AG04450 (cell line): ENCODE results near the gene UPF2. TPM values are rescaled to one million over a fixed set of nuclear protein-coding genes. Genes with fewer than 3 reads are reported as not detected.

Experiments used
- CTCF ChIA-PET: fragments of 300-600, 350-600 bp; formaldehyde crosslinking; extraction: SDS; loops from one replicate; lab custom pipeline; 2022; ENCODE audit warnings: antibody characterized with exemption, inconsistent platforms; lab: Charles Lee
- POLR2A ChIA-PET: fragments of 350-600 bp; formaldehyde crosslinking; extraction: SDS; loops from one replicate; lab custom pipeline; 2021; ENCODE audit warnings: antibody characterized with exemption, inconsistent platforms; lab: Yijun Ruan, JAX
- DNase-seq: peaks from one replicate; pipeline ENCODE4 v3.0.0-alpha.2; 2011; ENCODE audit warnings: low read depth, low spot score
- H3K27ac ChIP-seq: one replicate; pipeline ENCODE4 v1.5.1; 2012; ENCODE audit warnings: low read depth, low read length, control low read depth
- H3K27me3 ChIP-seq: one replicate; pipeline ENCODE4 v1.6.0; 2012; ENCODE audit warnings: low read length; ENCODE audit not compliant: control insufficient read depth, insufficient read depth
- H3K4me3 ChIP-seq: 2 replicates; pipeline ENCODE4 v1.5.1; 2011; ENCODE audit warnings: mild to moderate bottlenecking, low read depth, low read length, control low read depth
- H3K9me3 ChIP-seq: 2 replicates; pipeline ENCODE4 v1.5.1; 2012; ENCODE audit warnings: low read length; ENCODE audit not compliant: control insufficient read depth, insufficient read depth
- polyA plus RNA-seq: library from polyadenylated mRNA; depleted of rRNA; stranded (reverse); fragments of >200 nt; gene quantifications from 2 replicates; pipeline ENCODE4 v1.2.3, GENCODE V29; 2011; rRNA removed
- small RNA-seq: library from RNA; depleted of rRNA; stranded (forward); fragments of <200 nt; gene quantifications from one replicate; pipeline ENCODE3, GENCODE V24; 2012; ENCODE audit warnings: low read depth; ENCODE audit not compliant: insufficient read length
- TF ChIP-seq, protein P1 (sequence below): IDR thresholded peaks from 2 replicates; pipeline ENCODE4 v1.5.1; 2011; ENCODE audit warnings: low read depth, low read length, control low read depth, inconsistent platforms

UPF2 gene
- polyA plus RNA-seq, 1 experiment, result 18.4 TPM

DNA sequence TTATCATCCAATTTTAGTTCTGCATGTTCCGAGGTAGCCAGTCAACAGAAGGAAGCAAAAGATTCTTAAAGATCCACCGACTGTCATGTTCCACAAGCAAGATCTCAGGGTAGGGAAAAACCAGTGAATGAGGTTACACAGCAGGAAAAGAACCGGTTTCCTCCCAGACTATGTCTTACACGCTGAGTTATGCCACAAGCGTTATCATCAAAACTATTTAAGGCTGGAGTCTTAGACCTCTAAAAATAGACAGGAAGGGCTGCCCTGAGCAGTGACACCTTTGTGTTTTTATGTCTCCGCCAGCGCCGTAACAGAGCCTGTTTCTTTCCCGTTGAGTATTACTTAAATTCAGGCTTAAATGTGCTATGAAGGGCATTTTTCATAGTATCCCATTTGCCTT is 171.1 kb downstream of the UPF2 start:
- CTCF ChIA-PET, result interaction anchor here (0.6 to 1.0 kb wide), 2 partner anchors 52 to 173 kb away, joined by 3 read pairs; no protein-coding TSS in a partner anchor
- Histone ChIP-seq H3K27ac (no peak overlapping the region), H3K4me3 (no peak overlapping the region), H3K9me3 (no peaks in the 10 kb centered on the region; the same call in 1 of the 2 replicates), H3K27me3 (peaks cover 13% of the 10 kb centered on the region)
- no peak for DNase-seq
- POLR2A ChIA-PET, result no interaction called here
- TF ChIP-seq, protein P1, sequence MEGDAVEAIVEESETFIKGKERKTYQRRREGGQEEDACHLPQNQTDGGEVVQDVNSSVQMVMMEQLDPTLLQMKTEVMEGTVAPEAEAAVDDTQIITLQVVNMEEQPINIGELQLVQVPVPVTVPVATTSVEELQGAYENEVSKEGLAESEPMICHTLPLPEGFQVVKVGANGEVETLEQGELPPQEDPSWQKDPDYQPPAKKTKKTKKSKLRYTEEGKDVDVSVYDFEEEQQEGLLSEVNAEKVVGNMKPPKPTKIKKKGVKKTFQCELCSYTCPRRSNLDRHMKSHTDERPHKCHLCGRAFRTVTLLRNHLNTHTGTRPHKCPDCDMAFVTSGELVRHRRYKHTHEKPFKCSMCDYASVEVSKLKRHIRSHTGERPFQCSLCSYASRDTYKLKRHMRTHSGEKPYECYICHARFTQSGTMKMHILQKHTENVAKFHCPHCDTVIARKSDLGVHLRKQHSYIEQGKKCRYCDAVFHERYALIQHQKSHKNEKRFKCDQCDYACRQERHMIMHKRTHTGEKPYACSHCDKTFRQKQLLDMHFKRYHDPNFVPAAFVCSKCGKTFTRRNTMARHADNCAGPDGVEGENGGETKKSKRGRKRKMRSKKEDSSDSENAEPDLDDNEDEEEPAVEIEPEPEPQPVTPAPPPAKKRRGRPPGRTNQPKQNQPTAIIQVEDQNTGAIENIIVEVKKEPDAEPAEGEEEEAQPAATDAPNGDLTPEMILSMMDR, result no peak

DNA sequence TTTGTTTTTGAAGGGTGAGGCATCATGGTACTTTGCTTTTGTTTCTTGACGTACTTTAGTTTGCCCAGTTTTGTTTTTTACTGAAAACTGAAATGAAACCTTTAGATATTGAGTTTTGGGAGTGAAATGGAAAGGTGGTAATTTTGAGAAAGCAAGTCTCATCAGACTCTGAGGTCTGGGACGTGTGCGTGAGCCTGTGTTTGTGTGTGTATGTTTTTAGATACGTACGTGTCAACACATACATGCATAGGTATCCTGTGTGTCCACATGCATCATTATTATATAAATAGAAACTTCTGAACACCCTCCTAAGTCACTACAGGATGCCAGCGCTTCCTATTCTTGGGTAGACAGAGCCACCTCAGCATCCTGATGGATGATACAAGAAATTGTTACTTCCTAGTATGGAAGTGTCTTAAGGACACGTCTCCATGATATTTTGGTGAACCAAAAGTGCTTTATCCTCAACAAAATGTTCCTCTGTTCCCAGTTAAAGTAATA is 171.7 kb downstream of the UPF2 start:
- no peak overlapping the region for H3K27ac ChIP-seq
- H3K4me3 ChIP-seq, result no peak overlapping the region
- ChIA-PET CTCF (no interaction called here), POLR2A (no interaction called here)
- H3K9me3 ChIP-seq, result no peaks in the 10 kb centered on the region; the same call in 1 of the 2 replicates
- peaks cover 13% of the 10 kb centered on the region for H3K27me3 ChIP-seq
- TF ChIP-seq, protein P1, result no peak
- DNase-seq, result no peak

DNA sequence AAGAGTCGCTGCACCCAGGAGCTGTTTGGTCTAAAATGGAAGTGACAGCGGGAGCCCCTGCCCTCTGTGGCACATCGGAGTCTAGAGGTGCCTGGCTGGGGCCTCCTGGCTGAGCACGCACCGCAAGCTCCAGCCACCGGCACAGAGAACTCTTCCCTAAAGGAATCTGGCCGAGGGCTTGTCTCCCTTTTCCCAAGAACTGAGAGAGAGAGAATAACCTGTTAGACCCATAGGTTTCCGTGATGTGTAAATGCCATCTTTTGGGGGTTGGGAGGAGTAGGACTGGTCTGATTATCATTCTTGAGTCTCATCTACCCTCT is 172.2 kb downstream of the UPF2 start:
- DNase-seq, result no peak
- Histone ChIP-seq H3K27ac (no peak overlapping the region), H3K4me3 (no peak overlapping the region), H3K27me3 (peaks cover 13% of the 10 kb centered on the region), H3K9me3 (no peaks in the 10 kb centered on the region; the same call in 1 of the 2 replicates)
- CTCF ChIA-PET, result no interaction called here
- TF ChIP-seq, protein P1, result no peak
- POLR2A ChIA-PET, result no interaction called here

Small RNA genes lying within 50 kb of the gene (small RNA-seq; reads per million reads assigned to genes)
- not detected for gene RNU6-1095P

Other genes starting within 250 kb of the UPF2 start
- 0.37 and 0.53 TPM in 2 replicates for gene PROSER2, start 219.5 kb downstream of the UPF2 start, polyA plus RNA-seq
- 17.5 and 21.5 TPM in 2 replicates for gene DHTKD1, start 26.1 kb upstream of the UPF2 start, polyA plus RNA-seq
- 10.6 and 15.6 TPM in 2 replicates for gene SEC61A2, start 86.9 kb upstream of the UPF2 start, polyA plus RNA-seq
- gene NUDT5, start 153.1 kb upstream of the UPF2 start, polyA plus RNA-seq, result 110 and 121 TPM in 2 replicates
- 124 and 138 TPM in 2 replicates for gene CDC123, start 153.4 kb upstream of the UPF2 start, polyA plus RNA-seq